Measurements from ENCODE around the gene HEATR5A.

Gene HEATR5A

DNA sequence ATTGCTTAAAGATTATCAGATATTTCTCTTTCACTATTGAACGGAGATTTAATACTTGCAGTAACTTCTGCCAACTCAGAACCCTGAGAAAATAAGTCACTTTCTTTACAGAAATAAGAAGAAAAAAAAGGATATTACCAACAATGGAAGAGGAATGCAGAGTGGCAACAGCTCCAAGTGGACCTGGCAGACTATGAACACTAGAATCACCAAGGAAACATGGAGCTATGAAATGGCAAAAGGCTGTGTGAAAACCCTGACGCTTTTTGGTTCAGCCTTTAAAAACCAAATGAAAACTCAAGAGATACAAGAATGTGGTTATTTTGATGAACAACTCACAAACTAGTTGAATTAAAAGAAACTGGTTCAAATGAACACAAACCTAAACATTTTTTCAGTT lies 19.2 kb upstream of the HEATR5A start:
- no peak for TF ChIP-seq GATA3 (IDR thresholded peaks at IDR 0.05; ENCODE audit: low read depth, low read length)

DNA sequence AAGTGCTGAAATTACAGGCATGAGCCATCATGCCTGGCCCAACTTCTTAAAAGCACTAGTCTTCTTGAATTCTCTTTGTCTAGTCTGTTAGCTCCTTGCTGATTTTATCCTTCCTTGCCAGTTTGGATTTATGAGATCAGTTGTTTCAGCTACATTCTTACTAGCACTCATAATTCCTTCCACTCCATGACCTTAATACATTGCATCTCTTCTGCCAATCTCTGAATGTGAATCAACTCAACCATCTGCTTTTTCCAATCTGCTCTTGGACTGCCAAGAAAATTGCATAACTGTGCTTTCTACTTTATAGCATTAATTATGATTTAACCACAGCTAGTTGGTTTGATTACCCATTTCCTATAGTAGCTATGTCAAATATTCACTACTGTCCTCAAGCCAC lies 14.9 kb upstream of the HEATR5A start:
- no peak for TF ChIP-seq GATA2 (IDR thresholded peaks at IDR 0.05; ENCODE audit: low read depth, low read length)

GRCh38 chr14:31430634-31431264 lies 10.4 kb upstream of the HEATR5A start:
- TF ChIP-seq GATA3 (IDR thresholded peaks at IDR 0.05; ENCODE audit: low read depth, low read length) (no peak), GATA2 (IDR thresholded peaks at IDR 0.05; ENCODE audit: low read depth, low read length) (no peak)

GRCh38 chr14:31429791-31430190 lies 9.4 kb upstream of the HEATR5A start:
- TF ChIP-seq GATA2 (IDR thresholded peaks at IDR 0.05; ENCODE audit: low read depth, low read length) = no peak
- TF ChIP-seq GATA3 (IDR thresholded peaks at IDR 0.05; ENCODE audit: low read depth, low read length) = no peak

DNA sequence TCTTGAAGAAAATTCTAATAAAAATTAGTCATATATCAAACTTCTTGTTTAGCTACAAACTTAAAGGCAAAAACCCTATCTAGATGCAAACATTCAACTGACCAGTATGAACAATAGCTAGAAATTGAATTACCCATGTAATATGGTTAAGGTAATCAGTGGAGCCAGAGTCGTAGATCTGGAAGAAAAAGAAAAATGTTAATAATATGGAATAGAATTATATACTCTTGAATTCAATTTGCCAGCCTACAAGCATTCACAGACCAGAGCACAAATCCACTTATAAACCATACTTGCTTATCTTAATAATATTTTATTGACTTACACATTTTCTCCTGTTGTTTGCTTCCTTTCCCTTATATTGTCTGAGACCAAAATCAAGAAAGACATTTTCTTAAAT lies 7.7 kb upstream of the HEATR5A start:
- TF ChIP-seq GATA3 (IDR thresholded peaks at IDR 0.05; ENCODE audit: low read depth, low read length) = no peak
- TF ChIP-seq GATA2 (IDR thresholded peaks at IDR 0.05; ENCODE audit: low read depth, low read length) = no peak

DNA sequence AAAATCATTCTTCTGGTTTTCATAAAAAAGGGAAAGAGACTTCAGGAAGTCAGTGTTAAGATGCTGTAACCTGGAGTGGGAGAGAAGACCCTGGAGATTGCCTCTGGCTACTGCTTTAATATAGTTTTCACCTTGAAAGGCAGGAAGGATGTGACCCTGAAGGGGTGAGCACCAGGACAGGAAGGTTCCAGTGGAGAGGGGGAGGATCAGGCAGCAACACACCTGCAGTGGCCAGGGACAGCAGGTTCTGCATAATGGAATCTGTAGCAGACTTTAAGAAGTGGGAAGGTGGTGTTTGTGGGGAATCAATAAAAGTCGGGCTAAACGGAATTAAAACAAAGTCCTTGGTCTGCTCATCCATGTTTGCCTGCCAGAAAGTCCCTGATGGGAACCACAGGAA lies 6.3 kb upstream of the HEATR5A start:
- TF ChIP-seq GATA3 (IDR thresholded peaks at IDR 0.05; ENCODE audit: low read depth, low read length) = no peak
- TF ChIP-seq GATA2 (IDR thresholded peaks at IDR 0.05; ENCODE audit: low read depth, low read length) = no peak

DNA sequence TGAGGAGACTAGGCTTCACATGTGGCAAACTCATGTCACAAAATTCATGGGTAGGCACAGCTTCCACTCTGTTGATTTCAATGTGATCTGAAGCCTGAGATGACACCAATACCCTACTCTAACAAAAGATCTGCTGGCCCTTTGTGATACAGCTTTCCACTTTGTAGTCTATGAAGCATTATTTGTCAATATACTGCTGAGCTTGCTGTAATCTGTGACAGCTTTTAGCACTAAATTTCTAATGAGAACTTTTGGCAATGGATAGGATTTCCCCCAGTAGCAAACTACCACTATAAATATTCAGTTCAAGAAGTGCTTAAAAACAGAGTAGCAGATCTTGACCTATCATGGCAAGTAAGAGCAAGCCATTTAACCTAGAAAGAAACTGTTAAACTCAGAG lies 5.6 kb upstream of the HEATR5A start:
- TF ChIP-seq GATA3 (IDR thresholded peaks at IDR 0.05; ENCODE audit: low read depth, low read length) (no peak), GATA2 (IDR thresholded peaks at IDR 0.05; ENCODE audit: low read depth, low read length) (no peak)

- TF ChIP-seq GATA2 (IDR thresholded peaks at IDR 0.05; ENCODE audit: low read depth, low read length) = no peak
- no peak for TF ChIP-seq GATA3 (IDR thresholded peaks at IDR 0.05; ENCODE audit: low read depth, low read length)
Measured at GRCh38 chr14:31421200-31421599, 850 bp upstream of the HEATR5A start.

GRCh38 chr14:31419967-31420318 lies 407 bp downstream of the HEATR5A start:
- TF ChIP-seq GATA2 (IDR thresholded peaks at IDR 0.05; ENCODE audit: low read depth, low read length) = no peak
- no peak for TF ChIP-seq GATA3 (IDR thresholded peaks at IDR 0.05; ENCODE audit: low read depth, low read length)

DNA sequence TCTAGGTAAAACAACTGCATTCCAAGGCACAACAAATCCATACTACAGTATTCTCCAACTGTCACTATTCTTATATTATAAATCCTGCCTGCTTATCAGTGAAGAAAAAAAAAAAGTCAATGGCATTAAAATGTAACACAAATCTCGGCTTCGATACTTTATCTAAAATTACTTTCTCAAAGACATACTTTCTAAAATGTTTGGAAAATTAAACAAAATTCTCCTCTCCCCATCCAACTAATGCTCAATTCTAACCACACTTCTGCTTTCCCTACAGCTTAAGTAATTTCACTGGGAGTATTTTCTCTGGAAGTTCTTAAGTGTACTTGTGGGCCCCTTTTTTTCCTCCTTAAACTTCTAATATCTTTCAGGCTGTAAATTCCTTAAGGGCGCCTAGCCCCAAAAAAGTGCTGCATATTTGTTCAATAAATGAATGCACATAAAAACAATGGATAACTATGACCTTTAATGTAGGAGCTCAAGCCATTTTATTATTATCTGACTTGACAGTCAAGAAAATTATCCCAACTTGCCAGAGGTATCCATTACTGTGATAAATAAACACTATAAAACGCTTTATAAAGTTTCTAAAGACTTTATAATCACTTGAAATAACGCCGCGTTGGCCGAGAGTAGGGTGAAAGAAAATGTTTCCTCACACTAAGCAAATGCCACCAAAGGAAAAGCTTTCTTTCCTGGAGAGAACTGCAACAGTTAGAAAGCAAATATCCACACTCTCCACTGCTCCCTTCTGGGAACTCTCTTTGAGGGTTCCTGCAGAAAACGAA lies 977 bp downstream of the HEATR5A start:
- TF ChIP-seq GATA2 (IDR thresholded peaks at IDR 0.05; ENCODE audit: low read depth, low read length) (no peak), GATA3 (IDR thresholded peaks at IDR 0.05; ENCODE audit: low read depth, low read length) (no peak)

DNA sequence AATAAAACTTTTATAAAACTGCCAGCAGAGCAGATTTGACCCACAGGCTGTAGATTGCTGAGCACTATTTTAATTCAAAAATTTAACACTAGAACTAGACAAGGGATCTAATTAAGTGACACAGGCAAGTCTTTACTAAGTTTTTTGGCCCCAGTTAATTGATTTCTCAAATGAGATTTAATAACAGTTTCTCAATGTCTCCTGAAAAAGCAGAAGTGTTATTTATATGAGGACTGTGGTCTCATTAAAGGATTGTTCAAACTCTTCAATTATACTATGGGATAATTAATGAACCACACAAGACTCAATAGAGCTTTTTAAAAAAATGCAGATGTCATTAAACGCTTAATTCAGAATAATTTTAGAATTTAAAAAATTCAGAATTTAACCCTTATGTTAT lies 1.9 kb downstream of the HEATR5A start:
- TF ChIP-seq GATA3 (IDR thresholded peaks at IDR 0.05; ENCODE audit: low read depth, low read length) (no peak), GATA2 (IDR thresholded peaks at IDR 0.05; ENCODE audit: low read depth, low read length) (no peak)

GRCh38 chr14:31414190-31414833 lies 6.0 kb downstream of the HEATR5A start:
- TF ChIP-seq GATA3 (IDR thresholded peaks at IDR 0.05; ENCODE audit: low read depth, low read length) = no peak
- TF ChIP-seq GATA2 (IDR thresholded peaks at IDR 0.05; ENCODE audit: low read depth, low read length) = no peak

- TF ChIP-seq GATA3 (IDR thresholded peaks at IDR 0.05; ENCODE audit: low read depth, low read length) (no peak), GATA2 (IDR thresholded peaks at IDR 0.05; ENCODE audit: low read depth, low read length) (no peak)
Measured at GRCh38 chr14:31411218-31411727, 9.1 kb downstream of the HEATR5A start.

GRCh38 chr14:31410048-31410650 lies 10.2 kb downstream of the HEATR5A start:
- TF ChIP-seq GATA2 (IDR thresholded peaks at IDR 0.05; ENCODE audit: low read depth, low read length) = no peak
- TF ChIP-seq GATA3 (IDR thresholded peaks at IDR 0.05; ENCODE audit: low read depth, low read length) = no peak

Data from SH-SY5Y (cell line).